Astrocyte (in vitro differentiated cells and primary cell): ENCODE results near the gene TRIM47. TPM values are rescaled to one million over a fixed set of nuclear protein-coding genes. Genes with fewer than 3 reads are reported as not detected.

Source experiments
- DNase-seq: peaks from one replicate; pipeline ENCODE4 v3.0.0-alpha.2; 2010; ENCODE audit warnings: low read depth
- FAIRE-seq: peaks from 2 replicates; lab custom pipeline; 2011; peaks lifted over from hg19 to GRCh38; lab: Jason Lieb, UNC
- H2AFZ ChIP-seq: 2 replicates; pipeline ENCODE4 v1.6.0; 2012; ENCODE audit warnings: low read depth, low read length, inconsistent platforms
- H3K27ac ChIP-seq: 2 replicates; pipeline ENCODE4 v1.5.1; 2011; ENCODE audit warnings: low read depth, low read length, inconsistent platforms
- H3K27me3 ChIP-seq: 2 replicates; pipeline ENCODE4 v1.6.0; 2011; ENCODE audit warnings: low read length, inconsistent platforms; ENCODE audit not compliant: insufficient read depth
- H3K36me3 ChIP-seq: 2 replicates; pipeline ENCODE4 v1.5.1; 2011; ENCODE audit warnings: low read length, inconsistent platforms; ENCODE audit not compliant: insufficient read depth
- H3K4me1 ChIP-seq: 2 replicates; pipeline ENCODE4 v1.5.1; 2011; ENCODE audit warnings: low read length, inconsistent platforms; ENCODE audit not compliant: insufficient read depth
- H3K4me2 ChIP-seq: 2 replicates; pipeline ENCODE4 v1.6.0; 2012; ENCODE audit warnings: low read length, inconsistent platforms
- H3K4me3 ChIP-seq: 2 replicates; pipeline ENCODE4 v1.5.1; 2011; ENCODE audit warnings: low read depth, mild to moderate bottlenecking, low read length, inconsistent platforms; ENCODE audit not compliant: insufficient read depth
- H3K79me2 ChIP-seq: 2 replicates; pipeline ENCODE4 v1.6.0; 2012; ENCODE audit warnings: mild to moderate bottlenecking, low read length, inconsistent platforms; ENCODE audit not compliant: insufficient read depth
- H3K9ac ChIP-seq: 2 replicates; pipeline ENCODE4 v1.6.0; 2012; ENCODE audit warnings: mild to moderate bottlenecking, low read length, inconsistent platforms
- H3K9me3 ChIP-seq: 2 replicates; pipeline ENCODE4 v1.5.1; 2012; ENCODE audit warnings: low read depth, mild to moderate bottlenecking, low read length, inconsistent platforms; ENCODE audit not compliant: insufficient read depth
- H4K20me1 ChIP-seq: 2 replicates; pipeline ENCODE4 v1.6.0; 2012; ENCODE audit warnings: low read length, inconsistent platforms; ENCODE audit not compliant: insufficient read depth
- H3K27ac Mint-ChIP-seq: one replicate; pipeline ENCODE4 v1.8.0; 2021; ENCODE audit warnings: mild to moderate bottlenecking, mixed read lengths; ENCODE audit not compliant: unreplicated experiment
- H3K27me3 Mint-ChIP-seq: one replicate; pipeline ENCODE4 v1.8.0; 2021; ENCODE audit warnings: low read depth, mixed read lengths; ENCODE audit not compliant: unreplicated experiment
- H3K36me3 Mint-ChIP-seq: one replicate; pipeline ENCODE4 v1.8.0; 2021; ENCODE audit warnings: low read depth, mixed read lengths; ENCODE audit not compliant: unreplicated experiment
- H3K4me1 Mint-ChIP-seq: one replicate; pipeline ENCODE4 v1.8.0; 2021; ENCODE audit warnings: low read depth, mixed read lengths; ENCODE audit not compliant: unreplicated experiment
- H3K4me3 Mint-ChIP-seq: one replicate; pipeline ENCODE4 v1.8.0; 2021; ENCODE audit warnings: mild to moderate bottlenecking, moderate library complexity, mixed read lengths; ENCODE audit not compliant: unreplicated experiment
- H3K9me3 Mint-ChIP-seq: one replicate; pipeline ENCODE4 v1.8.0; 2021; ENCODE audit warnings: mild to moderate bottlenecking, mixed read lengths; ENCODE audit not compliant: unreplicated experiment
- EZH2 ChIP-seq: IDR thresholded peaks from 2 replicates; pipeline ENCODE4 v1.6.1; 2012; ENCODE audit warnings: mild to moderate bottlenecking, low read length, inconsistent platforms; ENCODE audit not compliant: insufficient read depth
- total RNA-seq: library from RNA; stranded (reverse); gene quantifications from 2 replicates; pipeline ENCODE4 v1.2.1, GENCODE V29; 2021
- TF ChIP-seq, protein P1 (sequence below): IDR thresholded peaks from 2 replicates; pipeline ENCODE4 v1.5.1; 2011; ENCODE audit warnings: low read depth, mild to moderate bottlenecking, inconsistent platforms, low read length, moderate library complexity; ENCODE audit not compliant: insufficient read depth

TRIM47 gene
- total RNA-seq, 1 donor from 2014 or later: 5.9 TPM

- no peak for FAIRE-seq
- Histone ChIP-seq H3K9ac (no peak overlapping the region), H3K27me3 (no peaks in the 10 kb centered on the region), H3K36me3 (peaks cover 14% of the 10 kb centered on the region), H3K4me2 (no peak overlapping the region), H3K27ac (no peak overlapping the region), H3K4me1 (peaks cover 12% of the 10 kb centered on the region), H4K20me1 (peaks cover 26% of the 10 kb centered on the region), H2AFZ (no peak overlapping the region), H3K4me3 (no peak overlapping the region), H3K9me3 (no peaks in the 10 kb centered on the region), H3K79me2 (peaks cover 21% of the 10 kb centered on the region)
- Mint-ChIP-seq H3K27ac (no peak overlapping the region), H3K27me3 (no peaks in the 10 kb centered on the region), H3K4me3 (peak overlapping the region; percentile 79), H3K36me3 (peaks cover 4% of the 10 kb centered on the region), H3K4me1 (peaks cover 12% of the 10 kb centered on the region), H3K9me3 (no peaks in the 10 kb centered on the region)
- TF ChIP-seq, protein P1, sequence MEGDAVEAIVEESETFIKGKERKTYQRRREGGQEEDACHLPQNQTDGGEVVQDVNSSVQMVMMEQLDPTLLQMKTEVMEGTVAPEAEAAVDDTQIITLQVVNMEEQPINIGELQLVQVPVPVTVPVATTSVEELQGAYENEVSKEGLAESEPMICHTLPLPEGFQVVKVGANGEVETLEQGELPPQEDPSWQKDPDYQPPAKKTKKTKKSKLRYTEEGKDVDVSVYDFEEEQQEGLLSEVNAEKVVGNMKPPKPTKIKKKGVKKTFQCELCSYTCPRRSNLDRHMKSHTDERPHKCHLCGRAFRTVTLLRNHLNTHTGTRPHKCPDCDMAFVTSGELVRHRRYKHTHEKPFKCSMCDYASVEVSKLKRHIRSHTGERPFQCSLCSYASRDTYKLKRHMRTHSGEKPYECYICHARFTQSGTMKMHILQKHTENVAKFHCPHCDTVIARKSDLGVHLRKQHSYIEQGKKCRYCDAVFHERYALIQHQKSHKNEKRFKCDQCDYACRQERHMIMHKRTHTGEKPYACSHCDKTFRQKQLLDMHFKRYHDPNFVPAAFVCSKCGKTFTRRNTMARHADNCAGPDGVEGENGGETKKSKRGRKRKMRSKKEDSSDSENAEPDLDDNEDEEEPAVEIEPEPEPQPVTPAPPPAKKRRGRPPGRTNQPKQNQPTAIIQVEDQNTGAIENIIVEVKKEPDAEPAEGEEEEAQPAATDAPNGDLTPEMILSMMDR: no peak
- no peak for TF ChIP-seq EZH2
- no peak for DNase-seq
These were observed 19.7 kb upstream of the TRIM47 start for GRCh38 chr17:75898065-75898464.

DNA sequence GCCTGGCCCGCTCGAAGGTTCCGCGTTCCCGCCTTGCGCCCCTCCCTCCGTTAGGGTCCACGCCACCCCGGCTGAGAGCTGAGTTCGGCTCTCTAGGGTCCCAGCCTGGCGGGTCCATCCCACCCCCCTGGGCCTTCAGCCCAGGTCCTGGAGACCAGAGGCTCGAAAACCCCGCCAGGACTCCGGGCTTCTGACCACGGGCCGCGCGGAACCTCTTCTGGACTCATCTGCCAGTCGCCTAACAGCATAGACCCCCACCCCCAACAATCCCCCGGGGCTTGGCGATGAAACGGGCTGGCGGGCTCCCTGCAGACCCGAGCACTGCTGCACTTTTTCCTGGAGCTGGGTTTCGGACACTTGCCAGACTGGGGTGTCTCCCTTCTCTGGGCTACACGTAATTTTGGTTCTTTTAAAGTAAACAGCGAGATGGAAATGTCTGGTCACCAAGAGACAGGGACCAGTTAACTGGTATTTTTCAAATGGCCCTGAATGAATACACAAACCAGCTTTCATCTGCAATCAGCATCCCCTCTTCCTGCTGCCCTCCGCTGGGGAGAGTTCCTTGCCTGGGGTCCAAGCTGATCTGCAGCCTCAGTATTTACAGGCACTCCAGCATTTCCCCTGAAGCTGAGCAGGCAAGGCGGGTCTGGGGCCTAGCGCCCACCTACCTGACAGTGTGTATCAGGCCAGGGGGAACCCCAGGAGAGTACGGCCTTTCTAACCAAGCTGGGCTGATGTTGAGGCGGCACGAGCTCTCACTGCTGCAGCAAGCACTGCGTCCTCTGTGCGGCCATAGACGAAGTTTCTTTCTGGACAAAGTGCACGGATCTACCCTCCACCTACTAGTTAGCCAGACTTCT lies 19.0 kb upstream of the TRIM47 start:
- Histone ChIP-seq H3K27ac (peak overlapping the region; percentile 15), H3K4me1 (peaks cover 12% of the 10 kb centered on the region), H3K9ac (peak overlapping the region; percentile 89), H2AFZ (peak overlapping the region; percentile 65), H3K79me2 (peaks cover 19% of the 10 kb centered on the region), H3K9me3 (no peaks in the 10 kb centered on the region), H3K4me2 (peak overlapping the region; percentile 84), H4K20me1 (peaks cover 26% of the 10 kb centered on the region), H3K4me3 (peak overlapping the region; percentile 74), H3K27me3 (no peaks in the 10 kb centered on the region), H3K36me3 (peaks cover 14% of the 10 kb centered on the region)
- no peak for DNase-seq
- Mint-ChIP-seq H3K4me3 (peak overlapping the region; percentile 79), H3K27ac (peak overlapping the region; percentile 75), H3K27me3 (no peaks in the 10 kb centered on the region), H3K36me3 (peaks cover 4% of the 10 kb centered on the region), H3K9me3 (no peaks in the 10 kb centered on the region), H3K4me1 (peaks cover 11% of the 10 kb centered on the region)
- no peak for FAIRE-seq
- TF ChIP-seq EZH2: no peak
- TF ChIP-seq, protein P1: no peak
